Stromal cell of bone marrow (primary cell): ENCODE results near the gene NDEL1.

Experiments used
- DNase-seq: peaks from one replicate; pipeline ENCODE4 v3.0.0-alpha.2; 2012; ENCODE audit warnings: low read depth

Gene NDEL1

GRCh38 chr17:8504460-8505207 lies 69.0 kb downstream of the NDEL1 start:
- no peak for DNase-seq

DNA sequence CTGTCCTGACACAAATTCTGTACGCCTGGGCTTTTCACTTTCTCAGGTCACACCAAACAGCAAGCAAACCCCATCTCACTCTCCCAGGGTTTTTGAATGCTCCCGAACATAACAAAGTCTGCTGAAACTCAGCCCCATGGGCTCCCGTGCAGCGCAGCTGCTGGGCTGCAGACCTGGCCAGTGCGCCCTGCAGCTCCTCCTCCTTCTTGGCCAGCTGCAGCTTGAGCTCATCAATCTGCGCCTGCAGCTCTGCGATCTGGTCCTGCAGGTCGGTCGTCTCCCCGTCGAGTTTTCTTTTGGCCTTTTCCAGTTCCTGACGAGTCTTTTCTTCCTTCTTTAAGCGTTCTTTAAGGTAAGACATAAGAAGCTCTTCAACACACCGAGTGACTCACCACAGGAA lies 70.5 kb downstream of the NDEL1 start:
- DNase-seq, result no peak

- DNase-seq, result no peak
Measured at GRCh38 chr17:8514801-8515200, 79.1 kb downstream of the NDEL1 start.
